ENCODE results near the gene ADD3. TPM values are rescaled to one million over a fixed set of nuclear protein-coding genes. Genes with fewer than 3 reads are reported as not detected.

The ADD3 gene
- polyA plus RNA-seq, 3 donors = 94.8 to 126 (median 111) TPM

DNA sequence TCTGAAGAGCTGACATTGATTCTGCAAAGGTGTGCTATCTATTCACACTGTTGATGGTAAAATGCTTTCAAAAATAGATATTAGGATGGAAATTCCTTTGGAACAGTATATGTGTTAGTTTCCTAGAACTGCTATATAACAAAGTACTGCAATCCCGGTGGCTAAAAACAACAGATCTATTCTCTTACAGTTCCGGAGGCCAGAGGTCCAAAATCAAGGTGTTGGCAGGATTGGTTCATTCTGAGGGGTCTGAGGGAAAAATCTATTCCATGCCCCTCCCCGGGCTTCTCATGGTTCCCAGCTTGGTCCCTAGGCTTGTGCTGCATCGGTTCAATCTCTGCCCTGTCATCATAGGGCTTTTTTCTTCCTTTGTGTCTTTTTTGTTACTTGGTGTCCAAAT lies 79.9 kb downstream of the ADD3 start:
- H3K9me3 ChIP-seq (replicated peaks in 1 of 2; ENCODE audit: control insufficient read depth in 1 of 2, insufficient read depth in 1 of 2, low read length in 2 of 2) = no peaks in the 10 kb centered on the region
- H3K4me1 ChIP-seq (ENCODE audit: control insufficient read depth in 1 of 2, insufficient read depth in 2 of 2, low read length in 2 of 2) = peaks cover 32 to 42% of the 10 kb centered on the region in 2 donors
- peaks cover 39% of the 10 kb centered on the region for H3K4me1 Mint-ChIP-seq
- no peak overlapping the region for H2AFZ ChIP-seq (ENCODE audit: insufficient read depth, low read depth, low read length, poor library complexity, severe bottlenecking)
- H3K36me3 ChIP-seq (replicated peaks in 1 of 2; ENCODE audit: control insufficient read depth in 1 of 2, insufficient read depth in 2 of 2, low read length in 2 of 2) = no peaks in the 10 kb centered on the region
- H3K4me3 ChIP-seq (replicated peaks in 1 of 3; ENCODE audit: low read depth in 2 of 3, low read length in 3 of 3) = no peak overlapping the region
- DNase-seq = no peak
- H4K20me1 ChIP-seq (ENCODE audit: insufficient read depth, low read length) = no peaks in the 10 kb centered on the region
- peak overlapping the region in 3 of 7 donors; percentile 28 to 42 (median 33) for H3K27ac Mint-ChIP-seq
- 100% methylated on average over 1 of the region's 4 CpGs for WGBS (ENCODE audit: insufficient coverage)
- H3K27me3 Mint-ChIP-seq (ENCODE audit: low read depth in 3 of 3) = no peaks in the 10 kb centered on the region
- peaks cover 0 to 8% (median 4%) of the 10 kb centered on the region in 7 donors for H3K9me3 Mint-ChIP-seq
- H3K36me3 Mint-ChIP-seq = peaks cover 20 to 28% of the 10 kb centered on the region in 2 donors
- H3K27ac ChIP-seq (ENCODE audit: low read depth in 1 of 2, low read length in 2 of 2) = no peak overlapping the region
- TF ChIP-seq CTCF (IDR thresholded peaks at IDR 0.05) = no peak
- peaks cover 71% of the 10 kb centered on the region for H3K79me2 ChIP-seq (ENCODE audit: insufficient read depth, low read length)
- H3K9ac ChIP-seq (ENCODE audit: insufficient read depth, low read length, poor library complexity, severe bottlenecking) = no peak overlapping the region
- no peaks in the 10 kb centered on the region for H3K27me3 ChIP-seq (ENCODE audit: control insufficient read depth in 2 of 2, insufficient read depth in 2 of 2, low read length in 2 of 2)
- no peak overlapping the region for H3K4me2 ChIP-seq (replicated peaks; ENCODE audit: extremely low read depth, low read length, poor library complexity, severe bottlenecking)
- intact Hi-C loops (cut with micrococcal nuclease) = loop anchor here in 1 of 2 donors (10.0 kb wide), 1 partner anchor 163 kb away; the partner anchor contains the start of gene XPNPEP1
- H3K4me3 Mint-ChIP-seq = no peak overlapping the region

DNA sequence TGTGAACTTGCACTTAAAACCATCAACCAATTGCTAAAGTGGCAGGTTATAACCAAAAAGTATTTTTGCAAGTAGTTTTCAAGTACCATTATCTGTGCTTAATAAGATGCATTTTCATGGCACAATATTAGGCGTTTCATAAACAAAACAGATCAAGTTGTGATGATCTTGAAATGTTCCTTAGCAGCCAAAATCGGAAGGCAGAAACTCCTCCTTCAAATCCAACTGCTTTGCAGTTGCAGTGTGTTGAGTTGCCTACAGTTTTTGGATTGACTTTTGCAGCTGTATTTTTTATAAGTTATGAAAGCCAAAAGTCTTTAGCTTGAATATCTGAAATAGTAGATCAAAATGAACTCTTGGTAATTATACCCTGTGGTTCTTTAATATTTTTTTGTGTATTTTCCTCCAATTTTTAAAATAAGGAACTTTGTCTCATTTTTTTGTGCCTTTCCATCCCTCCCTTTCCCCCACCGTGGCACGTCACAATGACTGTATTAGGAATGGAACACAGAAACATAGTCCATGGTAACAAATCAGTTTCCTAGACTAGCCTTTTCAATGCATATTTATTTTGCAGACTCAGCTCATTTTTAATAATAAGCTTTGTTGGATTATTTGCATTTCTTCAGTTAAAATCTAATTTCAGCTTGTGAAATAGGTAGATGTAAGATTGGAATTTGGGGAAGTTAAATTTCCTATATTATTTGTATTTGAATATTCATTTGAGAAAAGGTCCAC lies 80.8 kb downstream of the ADD3 start:
- H3K36me3 ChIP-seq (replicated peaks in 1 of 2; ENCODE audit: control insufficient read depth in 1 of 2, insufficient read depth in 2 of 2, low read length in 2 of 2) = no peaks in the 10 kb centered on the region
- peaks cover 24 to 34% of the 10 kb centered on the region in 2 donors for H3K4me1 ChIP-seq (ENCODE audit: control insufficient read depth in 1 of 2, insufficient read depth in 2 of 2, low read length in 2 of 2)
- no peak overlapping the region for H2AFZ ChIP-seq (ENCODE audit: insufficient read depth, low read depth, low read length, poor library complexity, severe bottlenecking)
- no peak overlapping the region for H3K9ac ChIP-seq (ENCODE audit: insufficient read depth, low read length, poor library complexity, severe bottlenecking)
- H3K27me3 Mint-ChIP-seq (ENCODE audit: low read depth in 3 of 3) = no peaks in the 10 kb centered on the region
- no peak for TF ChIP-seq CTCF (IDR thresholded peaks at IDR 0.05)
- no peak for DNase-seq
- WGBS (ENCODE audit: insufficient coverage) = no CpG with 5 or more reads among the region's 4 CpGs
- peaks cover 68% of the 10 kb centered on the region for H3K79me2 ChIP-seq (ENCODE audit: insufficient read depth, low read length)
- no peak overlapping the region for H3K4me3 ChIP-seq (replicated peaks in 1 of 3; ENCODE audit: low read depth in 2 of 3, low read length in 3 of 3)
- H3K27ac ChIP-seq (ENCODE audit: low read depth in 1 of 2, low read length in 2 of 2) = no peak overlapping the region
- H3K9me3 Mint-ChIP-seq = peaks cover 0 to 3% (median 0%) of the 10 kb centered on the region in 7 donors
- H3K4me2 ChIP-seq (replicated peaks; ENCODE audit: extremely low read depth, low read length, poor library complexity, severe bottlenecking) = no peak overlapping the region
- H3K36me3 Mint-ChIP-seq = peaks cover 12 to 24% of the 10 kb centered on the region in 2 donors
- H4K20me1 ChIP-seq (ENCODE audit: insufficient read depth, low read length) = no peaks in the 10 kb centered on the region
- no peaks in the 10 kb centered on the region for H3K27me3 ChIP-seq (ENCODE audit: control insufficient read depth in 2 of 2, insufficient read depth in 2 of 2, low read length in 2 of 2)
- H3K4me3 Mint-ChIP-seq = no peak overlapping the region
- peaks cover 30% of the 10 kb centered on the region for H3K4me1 Mint-ChIP-seq
- H3K9me3 ChIP-seq (replicated peaks in 1 of 2; ENCODE audit: control insufficient read depth in 1 of 2, insufficient read depth in 1 of 2, low read length in 2 of 2) = no peaks in the 10 kb centered on the region
- intact Hi-C loops (cut with micrococcal nuclease) = loop anchor here in 1 of 2 donors (10.0 kb wide), 1 partner anchor 164 kb away; the partner anchor contains the start of gene XPNPEP1
- H3K27ac Mint-ChIP-seq = peak overlapping the region in 2 of 7 donors; percentile 53 to 68

Data from CD14-positive monocyte (primary cell).